IPS DF 4.7 (cell line): ENCODE measurements around the gene SNAP29.
"Not testable (repeated sequence)": the region's sequence is repeated elsewhere in the genome, so short reads cannot be mapped to it uniquely, and the experiment has no call there.

ENCODE experiments used
- DNase-seq: peaks from one replicate; pipeline ENCODE4 v3.0.0-alpha.2; 2013; ENCODE audit warnings: low spot score; ENCODE audit errors: extremely low read depth

The SNAP29 gene

GRCh38 chr22:20866736-20867135, 7.9 kb downstream of the SNAP29 start:
- no peak for DNase-seq

- DNase-seq, result no peak
These were observed 8.6 kb downstream of the SNAP29 start for GRCh38 chr22:20867179-20868024.

GRCh38 chr22:20868025-20868962, 9.5 kb downstream of the SNAP29 start:
- DNase-seq, result no peak

GRCh38 chr22:20869234-20869633, 10.4 kb downstream of the SNAP29 start:
- no peak for DNase-seq

GRCh38 chr22:20873214-20873613, 14.4 kb downstream of the SNAP29 start:
- DNase-seq, result no peak

- no peak for DNase-seq
These were observed 16.5 kb downstream of the SNAP29 start for GRCh38 chr22:20875296-20875695.

- no peak for DNase-seq
These were observed 18.9 kb downstream of the SNAP29 start for GRCh38 chr22:20877715-20878114.

GRCh38 chr22:20881231-20881630, 22.4 kb downstream of the SNAP29 start:
- no peak for DNase-seq

GRCh38 chr22:20881869-20882815, 23.3 kb downstream of the SNAP29 start:
- DNase-seq, result no peak

GRCh38 chr22:20882855-20883254, 24.0 kb downstream of the SNAP29 start:
- DNase-seq, result no peak

GRCh38 chr22:20884454-20884853, 25.6 kb downstream of the SNAP29 start:
- no peak for DNase-seq

- DNase-seq, result no peak
These were observed 26.3 kb downstream of the SNAP29 start for GRCh38 chr22:20885017-20885556.

- peak; percentile 53 for DNase-seq
These were observed 26.9 kb downstream of the SNAP29 start for GRCh38 chr22:20885557-20886323.

GRCh38 chr22:20887375-20887774, 28.6 kb downstream of the SNAP29 start:
- DNase-seq, result no peak

- no peak for DNase-seq
These were observed 30.4 kb downstream of the SNAP29 start for GRCh38 chr22:20889025-20889704.

GRCh38 chr22:20889904-20890540, 31.2 kb downstream of the SNAP29 start:
- no peak for DNase-seq

- DNase-seq, result no peak
These were observed 32.2 kb downstream of the SNAP29 start for GRCh38 chr22:20890975-20891374.

- DNase-seq, result not testable (repeated sequence)
These were observed 38.9 kb downstream of the SNAP29 start for GRCh38 chr22:20897737-20898136.

- no peak for DNase-seq
These were observed 41.1 kb downstream of the SNAP29 start for GRCh38 chr22:20899827-20900423.
